GM12873 (cell line): Measurements from ENCODE around the gene PSMA3.

ENCODE experiments used
- CTCF ChIP-seq: IDR thresholded peaks from 2 replicates; pipeline ENCODE4 v1.5.1; 2012; ENCODE audit warnings: low read depth, mild to moderate bottlenecking, moderate library complexity, low read length, control low read depth; ENCODE audit not compliant: insufficient read depth; ENCODE audit errors: missing control alignments

PSMA3 gene

GRCh38 chr14:58297412-58297761 lies 52.7 kb downstream of the PSMA3 start:
- TF ChIP-seq CTCF, result no peak

- no peak for TF ChIP-seq CTCF
Measured at GRCh38 chr14:58297762-58298476, 53.3 kb downstream of the PSMA3 start.

- no peak for TF ChIP-seq CTCF
Measured at GRCh38 chr14:58298477-58299400, 54.1 kb downstream of the PSMA3 start, which contains the start of gene ARID4A. Gene ARID4A (plus strand): TSS chr14:58298555. CDS start chr14:58299855, 1,300 bp downstream.

GRCh38 chr14:58299401-58300330 lies 55.0 kb downstream of the PSMA3 start:
- no peak for TF ChIP-seq CTCF

- TF ChIP-seq CTCF, result no peak
Measured at GRCh38 chr14:58301416-58301815, 56.8 kb downstream of the PSMA3 start.

- no peak for TF ChIP-seq CTCF
Measured at GRCh38 chr14:58305730-58306129, 61.1 kb downstream of the PSMA3 start.
